Effector memory CD8-positive, alpha-beta T cell (primary cell): Measurements from ENCODE around the gene KANSL1.

Experiments used
- ATAC-seq: fragments of 150-1000 bp; cut with Tn5 transposase; replicated peaks from 2 replicates; pipeline ENCODE4 v1.10.0; 2021; ENCODE audit warnings: mild to moderate bottlenecking, moderate library complexity
- DNase-seq, 3 experiments: peaks; one replicate each; pipeline ENCODE4 v3.0.0; 2021
- H3K27ac Mint-ChIP-seq, 2 donors: one replicate each; pipeline ENCODE4 v1.8.0; 2022; ENCODE audit warnings: mild to moderate bottlenecking in 2 of 2, mixed read lengths in 2 of 2, moderate library complexity in 2 of 2
- H3K27me3 Mint-ChIP-seq, 2 donors: one replicate each; pipeline ENCODE4 v1.8.0; 2022; ENCODE audit warnings: mixed read lengths in 2 of 2
- H3K36me3 Mint-ChIP-seq: one replicate; pipeline ENCODE4 v1.8.0; 2022; ENCODE audit warnings: mild to moderate bottlenecking, moderate library complexity, mixed read lengths; ENCODE audit not compliant: insufficient read depth
- H3K4me1 Mint-ChIP-seq, 2 donors: one replicate each; pipeline ENCODE4 v1.8.0; 2022; ENCODE audit warnings: low read depth in 2 of 2, mixed read lengths in 2 of 2
- H3K4me3 Mint-ChIP-seq, 2 donors: one replicate each; pipeline ENCODE4 v1.8.0; 2022; ENCODE audit warnings: mild to moderate bottlenecking in 2 of 2, mixed read lengths in 2 of 2, moderate library complexity in 2 of 2
- H3K9me3 Mint-ChIP-seq, 2 donors: one replicate each; pipeline ENCODE4 v1.8.0; 2022; ENCODE audit warnings: mixed read lengths in 2 of 2

The KANSL1 gene

DNA sequence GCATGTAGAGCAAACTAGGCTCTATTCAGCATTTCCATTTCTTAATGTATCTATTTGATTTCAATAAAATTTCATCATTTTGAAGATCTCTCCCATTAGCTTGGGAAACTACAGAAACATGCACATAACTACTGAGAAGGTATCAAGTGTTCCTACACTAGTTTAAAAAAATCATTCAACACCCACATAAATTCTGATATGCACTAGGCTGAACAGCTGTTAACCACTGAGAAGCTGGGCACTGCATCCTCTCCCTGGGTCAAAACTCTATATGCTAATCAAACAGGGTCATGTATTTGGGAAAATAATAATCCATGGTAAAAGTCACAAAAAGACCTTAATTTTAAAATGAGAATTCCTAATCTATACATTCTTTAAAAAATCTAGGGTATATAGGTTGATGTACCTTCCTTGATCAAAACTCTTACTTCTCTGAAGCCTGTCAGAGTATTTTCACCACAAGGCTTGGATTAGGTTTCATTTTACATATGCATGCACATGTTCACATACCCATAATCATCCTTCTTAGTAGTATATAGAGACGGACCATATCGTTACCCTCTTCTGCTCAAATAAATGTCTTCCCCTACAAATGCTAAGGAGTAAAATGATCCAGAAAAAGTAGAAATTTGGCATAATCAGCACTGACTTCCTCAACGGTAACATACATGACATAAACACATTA is 57.2 kb downstream of the KANSL1 start:
- Mint-ChIP-seq H3K27ac (peak overlapping the region; percentile 1 to 67), H3K4me1 (peaks cover 78 to 92% of the 10 kb centered on the region in 2 donors), H3K36me3 (peaks cover 6% of the 10 kb centered on the region), H3K4me3 (peak overlapping the region in 1 of 2 donors; percentile 39), H3K9me3 (no peaks in the 10 kb centered on the region), H3K27me3 (no peaks in the 10 kb centered on the region)
- ATAC-seq: peak; percentile 49
- DNase-seq: no peak

- Mint-ChIP-seq H3K27me3 (no peaks in the 10 kb centered on the region), H3K36me3 (peaks cover 6% of the 10 kb centered on the region), H3K9me3 (no peaks in the 10 kb centered on the region), H3K27ac (peak overlapping the region in 1 of 2 donors; percentile 67), H3K4me3 (peak overlapping the region; percentile 9 to 39), H3K4me1 (peaks cover 81 to 93% of the 10 kb centered on the region in 2 donors)
- DNase-seq: no peak
- ATAC-seq: no peak
Measured at GRCh38 chr17:46135126-46135812, 58.0 kb downstream of the KANSL1 start.

DNA sequence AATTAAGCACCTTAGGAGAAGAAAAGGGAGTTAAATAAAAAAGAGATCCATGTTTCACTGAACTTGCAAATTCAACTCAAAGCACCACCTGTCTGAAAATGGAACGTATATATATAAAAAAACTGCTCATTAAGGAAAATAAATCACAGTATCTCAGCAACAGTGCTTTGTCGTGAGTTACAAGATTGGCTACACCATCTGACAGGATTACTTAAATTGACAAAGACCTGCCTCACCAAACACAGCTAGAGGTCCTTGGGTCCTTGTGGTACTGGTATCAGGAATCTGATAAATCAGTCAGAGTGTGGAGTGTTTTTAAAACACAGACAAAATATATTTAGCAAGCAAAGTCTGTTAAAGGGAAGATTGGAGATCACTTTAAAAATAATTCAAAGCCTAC is 63.9 kb downstream of the KANSL1 start:
- peak overlapping the region in 1 of 2 donors; percentile 62 for H3K4me3 Mint-ChIP-seq
- peak overlapping the region; percentile 73 to 84 for H3K27ac Mint-ChIP-seq
- H3K9me3 Mint-ChIP-seq: no peaks in the 10 kb centered on the region
- ATAC-seq (no peak), DNase-seq (no peak)
- H3K4me1 Mint-ChIP-seq: peaks cover 59 to 90% of the 10 kb centered on the region in 2 donors
- H3K36me3 Mint-ChIP-seq: peaks cover 13% of the 10 kb centered on the region
- H3K27me3 Mint-ChIP-seq: no peaks in the 10 kb centered on the region

GRCh38 chr17:46128453-46128852 is 64.8 kb downstream of the KANSL1 start:
- no peaks in the 10 kb centered on the region for H3K27me3 Mint-ChIP-seq
- H3K4me1 Mint-ChIP-seq: peaks cover 56 to 91% of the 10 kb centered on the region in 2 donors
- no peaks in the 10 kb centered on the region for H3K9me3 Mint-ChIP-seq
- peak overlapping the region; percentile 12 to 62 for H3K4me3 Mint-ChIP-seq
- DNase-seq (no peak), ATAC-seq (no peak)
- peak overlapping the region; percentile 42 to 69 for H3K27ac Mint-ChIP-seq
- peaks cover 13% of the 10 kb centered on the region for H3K36me3 Mint-ChIP-seq

GRCh38 chr17:46127524-46127923 is 65.7 kb downstream of the KANSL1 start:
- H3K36me3 Mint-ChIP-seq: peaks cover 12% of the 10 kb centered on the region
- H3K27ac Mint-ChIP-seq: peak overlapping the region; percentile 42 to 69
- ATAC-seq (no peak), DNase-seq (no peak)
- H3K27me3 Mint-ChIP-seq: no peaks in the 10 kb centered on the region
- H3K9me3 Mint-ChIP-seq: no peaks in the 10 kb centered on the region
- H3K4me3 Mint-ChIP-seq: peak overlapping the region in 1 of 2 donors; percentile 62
- H3K4me1 Mint-ChIP-seq: peaks cover 53 to 88% of the 10 kb centered on the region in 2 donors

GRCh38 chr17:46126840-46127239 is 66.4 kb downstream of the KANSL1 start:
- H3K36me3 Mint-ChIP-seq: peaks cover 9% of the 10 kb centered on the region
- no peaks in the 10 kb centered on the region for H3K27me3 Mint-ChIP-seq
- peaks cover 52 to 88% of the 10 kb centered on the region in 2 donors for H3K4me1 Mint-ChIP-seq
- peak overlapping the region; percentile 42 to 69 for H3K27ac Mint-ChIP-seq
- H3K9me3 Mint-ChIP-seq: no peaks in the 10 kb centered on the region
- H3K4me3 Mint-ChIP-seq: peak overlapping the region in 1 of 2 donors; percentile 45
- DNase-seq (no peak), ATAC-seq (no peak)

DNA sequence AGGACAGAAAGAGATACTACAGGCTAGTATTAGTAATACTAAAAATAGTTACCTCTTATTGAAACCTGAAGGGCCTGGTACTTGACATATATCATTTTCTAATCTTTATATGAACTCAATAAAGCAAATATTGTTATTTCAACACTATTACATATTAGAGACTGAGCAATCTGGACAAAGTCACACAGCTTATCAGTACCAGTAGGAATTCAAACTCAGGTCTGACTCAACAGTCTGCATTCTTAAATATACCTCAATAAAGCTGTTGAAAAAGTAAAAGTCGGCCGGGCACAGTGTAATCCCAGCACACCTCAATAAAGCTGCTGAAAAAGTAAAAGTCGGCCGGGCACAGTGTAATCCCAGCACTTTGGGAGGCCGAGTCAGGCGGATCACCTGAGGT is 67.4 kb downstream of the KANSL1 start:
- ATAC-seq (no peak), DNase-seq (no peak)
- Mint-ChIP-seq H3K4me3 (peak overlapping the region in 1 of 2 donors; percentile 45), H3K9me3 (no peaks in the 10 kb centered on the region), H3K27ac (no peak overlapping the region), H3K4me1 (peaks cover 55 to 90% of the 10 kb centered on the region in 2 donors), H3K27me3 (no peaks in the 10 kb centered on the region), H3K36me3 (peaks cover 9% of the 10 kb centered on the region)

- Mint-ChIP-seq H3K4me3 (peak overlapping the region in 1 of 2 donors; percentile 11), H3K4me1 (peaks cover 52 to 90% of the 10 kb centered on the region in 2 donors), H3K27ac (peak overlapping the region; percentile 1 to 23), H3K9me3 (no peaks in the 10 kb centered on the region), H3K36me3 (peaks cover 9% of the 10 kb centered on the region), H3K27me3 (no peaks in the 10 kb centered on the region)
- DNase-seq (no peak), ATAC-seq (no peak)
Measured at GRCh38 chr17:46124695-46125592, 68.3 kb downstream of the KANSL1 start.

- no peak overlapping the region for H3K27ac Mint-ChIP-seq
- H3K36me3 Mint-ChIP-seq: peaks cover 7% of the 10 kb centered on the region
- H3K9me3 Mint-ChIP-seq: no peaks in the 10 kb centered on the region
- peaks cover 55 to 91% of the 10 kb centered on the region in 2 donors for H3K4me1 Mint-ChIP-seq
- DNase-seq (no peak), ATAC-seq (no peak)
- no peaks in the 10 kb centered on the region for H3K27me3 Mint-ChIP-seq
- H3K4me3 Mint-ChIP-seq: no peak overlapping the region
Measured at GRCh38 chr17:46123607-46124006, 69.6 kb downstream of the KANSL1 start.

DNA sequence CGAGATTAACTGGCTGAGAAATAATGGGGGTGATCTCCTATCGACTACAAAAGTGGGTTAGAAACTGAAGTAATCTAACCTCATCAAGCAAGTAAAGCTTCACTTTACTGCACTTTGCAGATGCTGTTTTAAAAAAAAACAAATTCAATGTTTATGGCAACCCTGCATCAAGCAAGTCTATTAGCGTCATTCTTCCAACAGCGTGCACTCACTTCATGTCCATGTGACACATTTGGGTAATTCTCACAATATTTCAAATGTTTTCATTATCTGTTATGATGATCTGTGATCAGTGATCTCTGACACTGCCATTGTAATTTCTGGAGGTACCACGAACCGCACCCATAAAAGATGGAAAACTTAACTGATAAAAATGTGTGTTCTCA is 70.8 kb downstream of the KANSL1 start:
- Mint-ChIP-seq H3K27ac (peak overlapping the region; percentile 71 to 81), H3K4me1 (peaks cover 49 to 89% of the 10 kb centered on the region in 2 donors), H3K9me3 (no peaks in the 10 kb centered on the region), H3K27me3 (no peaks in the 10 kb centered on the region), H3K36me3 (peaks cover 5% of the 10 kb centered on the region), H3K4me3 (peak overlapping the region; percentile 0 to 51)
- DNase-seq (no peak), ATAC-seq (peak; percentile 61)

GRCh38 chr17:46121841-46122485 is 71.3 kb downstream of the KANSL1 start:
- DNase-seq (no peak), ATAC-seq (peak; percentile 58)
- Mint-ChIP-seq H3K9me3 (no peaks in the 10 kb centered on the region), H3K27ac (peak overlapping the region; percentile 71 to 81), H3K4me3 (peak overlapping the region; percentile 0 to 51), H3K27me3 (no peaks in the 10 kb centered on the region), H3K36me3 (no peaks in the 10 kb centered on the region), H3K4me1 (peaks cover 50 to 89% of the 10 kb centered on the region in 2 donors)

- peaks cover 48 to 89% of the 10 kb centered on the region in 2 donors for H3K4me1 Mint-ChIP-seq
- H3K27me3 Mint-ChIP-seq: no peaks in the 10 kb centered on the region
Measured at GRCh38 chr17:46121165-46121764, 72.0 kb downstream of the KANSL1 start.

More at GRCh38 chr17:46121165-46121764, 72.0 kb downstream of the KANSL1 start:
- H3K27ac Mint-ChIP-seq: peak overlapping the region; percentile 71 to 81
- peaks cover under 1% of the 10 kb centered on the region for H3K36me3 Mint-ChIP-seq
- no peak for ATAC-seq
- no peaks in the 10 kb centered on the region for H3K9me3 Mint-ChIP-seq
- H3K4me3 Mint-ChIP-seq: peak overlapping the region; percentile 0 to 51
- no peak for DNase-seq
